HuH-7.5 (cell line): Measurements from ENCODE around the gene KLHL36.

Source experiments
- DNase-seq: peaks from one replicate; pipeline ENCODE4 v3.0.0; 2011; ENCODE audit warnings: low spot score

Gene KLHL36

DNA sequence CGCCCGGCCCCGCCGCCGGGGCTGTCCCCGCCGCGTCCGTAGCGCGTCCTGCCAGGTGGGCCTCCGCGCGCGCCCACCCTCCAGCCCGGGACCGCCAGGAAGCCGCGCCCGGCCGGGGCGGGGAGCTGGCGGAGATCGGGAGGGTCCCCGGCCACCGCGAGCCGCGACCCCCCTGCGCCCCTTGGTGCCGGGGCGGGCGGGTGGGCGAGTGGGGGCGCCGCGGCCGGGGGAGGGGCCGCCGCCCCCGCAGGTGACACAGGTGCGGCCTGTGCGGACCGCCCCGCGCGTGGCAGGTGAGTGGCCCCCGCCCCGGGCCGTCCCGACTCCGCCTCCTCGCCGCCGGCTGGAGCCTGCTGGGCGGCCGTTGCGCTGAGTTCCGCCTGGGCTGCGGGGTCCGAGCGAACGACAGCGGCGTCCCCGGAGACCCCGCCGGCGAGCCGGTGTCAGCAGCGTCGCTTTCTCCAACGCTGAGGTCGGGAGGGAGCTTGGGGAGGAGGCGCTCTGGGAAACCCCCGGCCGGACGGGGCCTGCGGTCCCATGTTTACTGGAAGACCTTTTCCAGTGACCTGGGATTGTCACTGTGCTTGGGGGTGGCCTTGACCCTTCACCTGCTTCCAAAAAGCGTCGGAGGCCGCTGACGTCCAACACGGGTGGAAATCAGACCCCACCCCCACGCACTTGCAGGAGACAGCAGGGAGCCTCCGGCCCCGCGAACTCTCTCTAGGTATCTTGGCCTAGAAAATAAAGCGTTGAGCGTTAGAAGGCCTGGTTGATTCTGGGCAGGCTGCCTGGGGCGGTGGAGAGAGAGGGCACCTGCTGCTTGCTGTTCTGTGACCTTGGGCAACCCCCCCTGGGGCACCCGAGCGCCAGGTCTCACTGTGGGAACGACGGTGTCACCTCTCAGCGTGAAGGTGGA lies 542 bp downstream of the KLHL36 start:
- peak; percentile 88 for DNase-seq

DNA sequence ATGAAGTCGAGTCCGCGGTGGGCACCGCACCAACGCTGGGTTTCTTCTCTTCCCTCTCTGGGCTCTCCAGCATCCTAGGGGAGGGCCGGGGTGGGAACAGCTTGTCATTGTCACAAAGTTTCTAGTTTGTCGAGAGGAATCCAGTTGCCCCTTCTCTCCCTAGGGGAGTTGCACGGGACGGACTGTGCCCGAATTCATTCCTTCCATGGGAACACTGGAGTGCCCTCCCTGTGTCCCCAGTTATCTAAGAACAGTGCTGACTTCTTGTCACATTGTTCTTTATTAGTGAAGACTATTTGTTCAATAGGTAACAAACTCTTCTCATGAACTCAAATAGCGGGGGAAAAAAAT lies 1.2 kb downstream of the KLHL36 start:
- no peak for DNase-seq

DNA sequence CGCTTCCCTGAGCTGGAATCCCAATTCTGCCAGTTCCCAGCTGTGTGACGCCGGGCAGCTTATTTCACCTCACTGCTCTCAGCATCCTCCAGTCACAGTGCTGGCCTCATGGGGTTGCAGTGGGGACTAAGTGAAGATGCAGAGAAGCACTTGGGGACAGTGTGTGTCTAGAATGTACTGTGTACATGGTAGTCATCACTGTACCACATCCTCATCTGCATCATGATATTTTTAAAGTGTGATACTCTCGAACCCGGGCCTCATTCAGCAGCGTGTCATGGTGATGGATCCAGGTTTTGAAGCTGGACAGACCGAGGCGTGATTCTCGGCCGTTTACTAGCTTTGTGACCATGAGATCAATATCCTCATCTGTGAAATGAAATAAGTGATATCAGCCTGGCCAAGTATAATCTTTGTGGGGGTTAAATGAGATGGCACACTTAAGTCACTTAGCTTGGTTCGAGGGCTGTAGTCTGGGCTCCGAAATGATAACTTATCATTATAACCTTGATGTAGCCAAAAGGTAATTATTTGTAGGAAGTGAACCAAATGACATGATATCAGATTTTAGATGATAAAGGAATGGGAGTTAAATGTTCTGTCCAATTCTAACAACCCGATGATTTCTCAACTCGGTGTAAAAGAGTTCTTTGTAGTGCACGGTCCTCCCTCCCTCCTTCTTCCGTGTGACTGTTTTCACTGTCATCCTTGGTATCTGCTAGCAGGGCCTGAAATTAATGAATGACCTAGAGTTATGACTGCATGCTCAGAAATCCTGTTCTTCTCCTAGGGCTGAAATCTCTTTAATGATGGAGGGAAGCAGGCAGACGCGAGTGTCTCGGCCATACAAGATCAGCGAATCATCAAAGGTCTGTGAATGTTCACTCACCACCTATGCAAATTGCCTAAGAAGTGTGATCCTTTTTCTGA lies 2.0 kb downstream of the KLHL36 start:
- DNase-seq: no peak

DNA sequence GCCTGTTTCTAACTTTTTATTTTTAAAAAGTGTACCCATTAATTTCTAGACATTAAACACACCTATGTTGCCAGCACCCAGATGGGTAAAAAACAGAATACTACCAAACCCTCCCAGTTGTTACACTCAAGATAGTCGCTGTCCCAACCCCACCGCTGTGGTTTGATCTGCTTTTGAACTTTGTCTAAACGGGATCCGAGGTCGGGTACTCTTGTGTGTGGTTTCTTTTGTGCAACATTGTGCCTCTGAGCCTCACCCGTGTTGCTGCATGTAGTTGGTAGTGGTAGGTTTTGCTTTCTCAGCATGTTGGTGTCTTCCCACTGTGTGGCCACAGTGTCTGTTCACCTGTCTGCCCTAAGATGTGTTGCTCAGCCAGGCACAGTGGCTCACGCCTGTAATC lies 4.3 kb downstream of the KLHL36 start:
- DNase-seq: no peak

DNA sequence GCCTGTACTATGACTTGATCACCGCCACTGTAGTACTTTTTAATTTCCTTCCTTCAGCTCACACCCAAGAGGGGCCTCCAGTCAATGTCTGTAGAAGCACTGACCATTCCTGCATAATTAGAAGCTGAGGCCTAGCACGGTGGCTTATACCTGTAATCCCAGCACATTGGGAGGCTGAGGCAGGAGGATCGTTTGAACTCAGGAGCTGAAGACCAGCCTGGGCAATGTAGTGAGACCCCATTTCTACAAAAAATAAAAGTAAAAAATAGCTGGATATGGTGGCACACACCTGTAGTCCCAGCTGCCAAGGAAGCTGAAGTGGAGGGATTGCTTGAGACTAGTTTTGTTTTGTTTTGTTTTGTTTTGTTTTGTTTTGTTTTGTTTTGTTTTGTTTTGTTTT lies 5.9 kb downstream of the KLHL36 start:
- DNase-seq: no peak

DNA sequence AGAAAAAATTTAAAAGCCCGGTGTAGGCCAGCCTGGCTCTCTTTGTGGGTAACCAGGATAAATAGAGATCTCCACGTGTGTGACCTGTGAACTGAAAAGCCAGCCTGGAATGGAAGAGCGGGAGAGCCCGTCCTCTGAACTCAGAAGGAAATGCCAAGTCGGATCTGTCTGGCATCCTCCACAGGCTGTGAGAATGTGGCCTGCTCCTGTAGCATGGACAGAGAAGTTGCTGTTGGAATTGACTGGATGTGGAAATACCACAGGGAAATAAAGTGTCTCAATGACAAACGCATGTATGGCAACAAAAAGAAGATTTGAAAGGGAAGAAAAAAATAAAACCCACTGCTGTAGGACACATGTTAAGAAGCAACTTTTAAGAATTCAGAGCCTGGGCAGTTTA lies 6.7 kb downstream of the KLHL36 start:
- no peak for DNase-seq

DNA sequence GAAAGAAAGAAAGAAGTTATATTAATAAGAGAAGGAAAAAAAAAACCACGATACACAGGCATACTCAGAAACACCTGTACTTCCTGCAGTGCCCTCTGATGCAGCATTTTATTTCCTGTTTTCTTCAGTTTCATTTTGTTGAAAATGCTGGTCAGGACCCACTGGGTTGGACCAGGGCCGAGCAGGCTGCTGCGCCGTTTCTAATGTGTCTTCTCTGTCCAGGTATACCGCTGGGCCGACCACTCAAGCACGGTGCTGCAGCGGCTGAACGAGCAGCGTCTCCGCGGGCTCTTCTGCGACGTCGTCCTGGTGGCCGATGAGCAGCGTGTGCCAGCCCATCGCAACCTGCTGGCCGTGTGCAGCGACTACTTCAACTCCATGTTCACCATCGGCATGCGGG lies 8.3 kb downstream of the KLHL36 start:
- no peak for DNase-seq

DNA sequence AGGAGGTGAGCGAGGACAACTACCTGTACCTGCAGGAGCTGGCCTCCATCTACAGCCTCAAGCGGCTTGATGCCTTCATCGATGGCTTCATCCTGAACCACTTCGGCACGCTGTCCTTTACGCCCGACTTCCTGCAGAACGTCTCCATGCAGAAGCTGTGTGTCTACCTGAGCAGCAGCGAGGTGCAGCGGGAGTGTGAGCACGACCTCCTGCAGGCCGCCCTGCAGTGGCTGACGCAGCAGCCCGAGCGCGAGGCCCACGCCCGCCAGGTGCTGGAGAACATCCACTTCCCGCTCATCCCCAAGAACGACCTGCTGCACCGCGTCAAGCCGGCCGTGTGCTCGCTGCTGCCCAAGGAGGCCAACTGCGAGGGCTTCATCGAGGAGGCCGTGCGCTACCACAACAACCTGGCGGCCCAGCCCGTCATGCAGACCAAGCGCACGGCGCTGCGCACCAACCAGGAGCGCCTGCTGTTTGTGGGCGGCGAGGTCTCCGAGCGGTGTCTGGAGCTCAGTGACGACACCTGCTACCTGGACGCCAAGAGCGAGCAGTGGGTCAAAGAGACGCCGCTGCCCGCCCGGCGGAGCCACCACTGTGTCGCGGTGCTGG lies 9.0 kb downstream of the KLHL36 start:
- no peak for DNase-seq

DNA sequence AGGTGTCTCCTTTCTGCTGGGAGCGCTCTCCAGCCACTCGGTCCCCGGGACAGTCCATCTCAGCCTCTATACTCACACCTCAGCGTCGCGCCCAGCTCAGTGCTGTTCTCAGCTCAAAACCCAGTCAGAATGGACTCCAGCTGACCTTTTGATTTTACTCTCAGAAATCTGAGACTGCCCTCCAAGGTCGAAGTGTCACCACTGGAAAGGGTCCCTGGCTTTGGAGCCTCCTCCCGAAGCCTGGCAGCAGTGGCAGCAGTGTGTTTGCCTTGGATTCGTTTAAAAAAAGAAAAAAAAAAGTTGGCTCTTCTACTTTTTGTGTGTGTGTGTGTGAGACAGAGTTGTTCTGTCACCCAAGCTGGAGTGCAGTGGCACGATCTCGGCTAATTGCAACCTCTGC lies 10.4 kb downstream of the KLHL36 start:
- DNase-seq: no peak

DNA sequence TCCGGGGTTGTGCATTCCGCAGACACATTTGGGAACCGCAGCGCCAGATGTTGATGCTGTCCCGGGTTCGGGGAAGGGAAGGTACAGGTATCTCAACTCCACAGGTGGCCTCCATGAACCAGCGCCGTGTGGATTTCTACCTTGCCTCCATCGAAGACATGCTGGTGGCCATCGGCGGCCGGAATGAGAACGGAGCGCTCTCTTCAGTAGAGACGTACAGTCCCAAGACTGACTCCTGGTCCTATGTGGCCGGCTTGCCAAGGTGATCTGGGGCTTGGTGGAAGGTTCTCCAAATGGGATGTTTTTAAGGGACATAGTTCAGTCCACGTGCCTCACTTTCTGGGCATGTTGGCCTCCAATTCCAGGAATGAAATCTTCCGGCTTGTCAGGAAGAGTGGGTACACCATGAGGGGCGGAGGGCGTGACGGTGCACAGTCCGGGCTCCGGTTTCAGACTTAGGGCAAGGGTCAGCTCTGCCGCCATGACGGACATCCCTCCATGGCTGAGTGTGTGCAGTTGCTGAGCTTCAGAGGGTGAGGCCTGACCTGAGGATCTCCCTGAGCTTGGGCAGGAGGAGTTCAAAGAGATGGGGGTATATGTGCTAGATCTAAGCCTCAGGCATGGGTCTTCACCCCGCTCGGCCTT lies 11.5 kb downstream of the KLHL36 start:
- no peak for DNase-seq

DNA sequence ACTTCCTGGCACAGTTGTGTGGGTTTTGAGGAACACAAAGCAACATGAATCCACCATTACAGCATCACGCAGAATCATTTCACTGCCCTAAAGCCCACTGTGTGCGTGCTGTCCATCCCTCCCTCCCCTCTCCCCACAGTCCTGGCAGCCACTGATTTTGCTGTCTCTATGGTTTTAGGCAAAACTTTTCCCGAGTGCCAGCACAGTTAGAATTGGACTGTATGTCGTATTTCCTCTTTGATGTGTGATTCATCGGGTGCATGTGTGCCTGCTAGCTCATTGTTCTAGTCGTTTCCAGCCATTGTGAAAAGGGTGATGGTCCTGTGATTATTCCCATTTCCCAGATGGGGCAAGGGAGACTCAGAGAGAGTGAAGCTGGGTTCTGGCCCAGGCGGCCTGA lies 12.7 kb downstream of the KLHL36 start:
- no peak for DNase-seq

DNA sequence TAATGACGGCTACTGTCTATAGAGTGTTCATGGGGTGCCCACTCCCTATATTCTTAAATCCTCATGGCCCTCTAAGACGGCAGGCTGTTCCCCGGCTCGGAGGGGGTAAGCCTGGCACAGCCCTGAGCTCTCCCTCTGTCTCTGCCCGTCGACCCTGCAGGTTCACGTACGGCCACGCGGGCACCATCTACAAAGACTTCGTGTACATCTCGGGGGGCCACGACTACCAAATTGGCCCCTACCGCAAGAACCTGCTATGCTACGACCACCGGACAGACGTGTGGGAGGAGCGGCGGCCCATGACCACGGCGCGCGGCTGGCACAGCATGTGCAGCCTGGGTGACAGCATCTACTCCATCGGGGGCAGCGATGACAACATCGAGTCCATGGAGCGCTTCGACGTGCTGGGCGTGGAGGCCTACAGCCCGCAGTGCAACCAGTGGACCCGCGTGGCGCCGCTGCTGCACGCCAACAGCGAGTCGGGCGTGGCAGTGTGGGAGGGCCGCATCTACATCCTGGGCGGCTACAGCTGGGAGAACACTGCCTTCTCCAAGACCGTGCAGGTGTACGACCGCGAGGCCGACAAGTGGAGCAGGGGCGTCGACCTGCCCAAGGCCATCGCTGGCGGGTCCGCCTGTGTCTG lies 13.2 kb downstream of the KLHL36 start:
- no peak for DNase-seq

DNA sequence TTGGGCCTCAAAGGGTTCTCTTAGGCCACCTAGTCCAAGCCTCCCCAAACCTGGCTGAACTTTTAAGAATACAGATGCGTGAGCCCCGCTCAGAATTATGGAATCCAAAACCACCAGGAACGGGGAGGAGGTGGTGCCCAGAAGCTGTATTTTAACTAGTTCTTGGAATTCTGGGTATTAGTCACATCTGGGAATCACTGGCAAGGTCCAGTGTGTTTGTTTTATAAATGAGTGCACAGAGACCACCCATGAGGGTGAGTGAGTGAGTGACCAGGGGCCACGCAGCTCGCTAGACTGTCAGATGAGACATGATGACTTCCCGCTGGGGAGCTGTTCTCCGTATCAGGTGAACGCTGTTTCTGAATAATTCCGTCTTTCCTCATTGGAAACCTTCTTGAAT lies 14.2 kb downstream of the KLHL36 start:
- DNase-seq: no peak

DNA sequence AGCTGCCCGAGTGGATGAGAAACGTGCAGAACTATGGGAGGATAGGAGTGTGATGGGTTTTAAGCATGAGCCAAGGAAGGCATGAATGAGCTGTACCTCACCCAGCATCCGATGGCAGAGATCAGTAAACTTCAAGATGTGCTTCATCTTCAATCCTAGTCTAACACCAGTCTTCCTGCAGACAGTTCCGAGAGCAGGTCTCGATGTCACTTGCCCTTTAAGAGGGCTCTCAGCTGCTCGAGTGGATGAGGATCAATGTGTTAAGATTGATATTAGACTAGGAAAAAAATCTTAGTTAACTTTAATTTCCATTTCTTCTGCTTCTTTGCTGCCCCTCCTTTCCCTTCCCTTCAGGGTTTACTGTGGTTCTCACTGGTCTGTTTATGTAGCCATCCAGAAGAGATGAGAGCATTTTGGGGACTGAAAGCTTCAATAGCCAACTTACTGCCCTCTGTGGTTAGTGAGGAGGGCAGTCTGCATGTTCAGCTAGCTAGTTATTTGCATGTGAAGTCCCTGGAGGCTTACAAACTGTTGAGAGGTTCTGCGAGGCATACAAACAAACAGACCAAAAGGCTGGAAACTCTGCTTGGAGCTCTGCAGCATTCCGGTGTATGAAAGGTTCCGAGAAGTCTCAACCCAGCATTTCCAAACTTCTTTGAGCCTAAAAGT lies 15.3 kb downstream of the KLHL36 start:
- no peak for DNase-seq

DNA sequence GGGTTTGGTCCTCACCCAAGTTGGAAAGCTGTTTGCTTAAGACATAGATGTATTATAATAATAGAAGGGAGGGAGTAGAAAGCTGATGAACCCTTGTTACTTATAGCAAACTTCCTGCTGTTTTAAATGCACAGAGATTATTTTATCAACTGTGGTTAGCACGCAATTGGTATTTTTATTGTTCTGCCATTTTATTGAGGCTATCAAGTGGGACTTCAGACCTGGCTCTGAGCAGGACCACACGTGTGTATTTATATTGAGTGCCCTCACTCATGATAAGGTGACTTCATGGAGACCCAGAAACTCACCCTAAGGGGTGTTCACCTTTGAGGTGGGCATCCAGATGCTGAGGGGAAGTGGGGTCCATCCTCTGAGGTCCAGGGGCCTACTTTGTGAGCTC lies 17.0 kb downstream of the KLHL36 start:
- no peak for DNase-seq

DNA sequence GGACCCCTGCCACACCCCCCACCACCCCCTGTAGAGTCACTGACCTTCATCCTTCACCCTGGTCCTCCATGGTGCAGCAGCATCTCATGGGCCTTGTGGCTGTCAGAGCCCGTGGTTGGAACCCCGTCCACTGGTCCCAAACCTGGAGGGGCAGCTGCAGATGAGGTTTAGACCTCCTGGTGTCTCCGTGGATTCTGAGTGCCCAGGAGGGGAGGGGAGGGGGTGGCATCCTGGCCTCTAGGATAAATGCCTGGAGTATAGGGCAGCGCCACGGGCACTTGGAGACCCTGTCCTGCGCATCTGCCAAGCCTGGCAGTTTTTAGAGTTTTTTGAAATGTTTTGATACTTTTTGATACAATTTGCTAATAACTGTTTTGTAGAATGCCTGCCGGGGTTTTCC lies 17.5 kb downstream of the KLHL36 start:
- no peak for DNase-seq

DNA sequence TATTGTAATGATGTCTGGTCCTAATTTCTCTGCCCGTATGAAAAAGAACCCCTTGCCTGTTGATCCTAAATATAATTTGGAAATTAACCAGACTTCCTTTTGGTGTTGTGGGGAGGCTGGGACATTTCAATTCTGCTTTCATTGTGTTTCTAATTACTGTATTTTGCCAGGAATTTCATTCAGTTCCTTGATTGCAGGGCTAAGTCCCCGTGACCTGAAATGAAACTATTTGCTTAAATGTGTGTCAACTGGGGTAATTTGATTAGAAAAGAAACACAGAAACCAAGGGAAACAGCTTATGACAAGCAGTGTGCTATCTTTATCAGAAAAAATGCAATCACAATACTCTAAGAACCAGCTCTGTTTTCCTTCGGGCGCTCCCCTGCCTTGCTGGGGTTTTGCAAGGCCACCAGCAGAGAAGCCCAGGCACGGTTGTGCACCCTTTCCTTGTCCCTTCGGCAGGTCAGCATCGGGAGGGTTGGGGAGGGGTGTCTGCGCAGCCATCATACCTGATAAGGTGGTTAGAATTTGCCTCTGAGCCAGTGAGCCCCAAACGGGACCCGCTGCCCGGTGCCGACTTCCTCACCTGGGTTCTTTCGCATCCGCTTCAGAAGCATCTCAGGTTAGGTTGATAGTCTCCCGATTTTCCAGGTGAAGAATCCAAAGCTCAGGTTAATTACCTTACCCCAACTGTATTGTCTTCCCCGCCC lies 19.4 kb downstream of the KLHL36 start:
- DNase-seq: no peak

DNA sequence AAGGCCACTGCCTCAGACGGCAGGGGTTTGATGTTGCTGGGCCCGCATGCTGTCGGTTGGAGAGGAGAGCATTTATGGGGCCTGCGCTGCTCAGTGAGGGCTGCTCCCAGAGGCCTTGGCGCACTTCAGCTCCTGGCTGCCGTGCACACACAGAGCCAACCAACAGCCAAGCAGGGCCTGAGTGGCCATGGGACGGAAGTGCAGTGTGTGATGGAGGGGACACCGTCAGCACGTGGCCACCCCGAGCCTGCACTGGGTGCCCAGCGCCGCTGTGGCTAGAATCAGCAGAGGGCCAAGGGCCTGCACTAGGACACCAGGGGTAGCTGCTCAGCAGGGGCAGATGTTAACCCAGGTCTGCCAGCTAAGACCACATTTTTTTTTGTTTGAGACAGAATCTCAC lies 21.8 kb downstream of the KLHL36 start:
- no peak for DNase-seq

DNA sequence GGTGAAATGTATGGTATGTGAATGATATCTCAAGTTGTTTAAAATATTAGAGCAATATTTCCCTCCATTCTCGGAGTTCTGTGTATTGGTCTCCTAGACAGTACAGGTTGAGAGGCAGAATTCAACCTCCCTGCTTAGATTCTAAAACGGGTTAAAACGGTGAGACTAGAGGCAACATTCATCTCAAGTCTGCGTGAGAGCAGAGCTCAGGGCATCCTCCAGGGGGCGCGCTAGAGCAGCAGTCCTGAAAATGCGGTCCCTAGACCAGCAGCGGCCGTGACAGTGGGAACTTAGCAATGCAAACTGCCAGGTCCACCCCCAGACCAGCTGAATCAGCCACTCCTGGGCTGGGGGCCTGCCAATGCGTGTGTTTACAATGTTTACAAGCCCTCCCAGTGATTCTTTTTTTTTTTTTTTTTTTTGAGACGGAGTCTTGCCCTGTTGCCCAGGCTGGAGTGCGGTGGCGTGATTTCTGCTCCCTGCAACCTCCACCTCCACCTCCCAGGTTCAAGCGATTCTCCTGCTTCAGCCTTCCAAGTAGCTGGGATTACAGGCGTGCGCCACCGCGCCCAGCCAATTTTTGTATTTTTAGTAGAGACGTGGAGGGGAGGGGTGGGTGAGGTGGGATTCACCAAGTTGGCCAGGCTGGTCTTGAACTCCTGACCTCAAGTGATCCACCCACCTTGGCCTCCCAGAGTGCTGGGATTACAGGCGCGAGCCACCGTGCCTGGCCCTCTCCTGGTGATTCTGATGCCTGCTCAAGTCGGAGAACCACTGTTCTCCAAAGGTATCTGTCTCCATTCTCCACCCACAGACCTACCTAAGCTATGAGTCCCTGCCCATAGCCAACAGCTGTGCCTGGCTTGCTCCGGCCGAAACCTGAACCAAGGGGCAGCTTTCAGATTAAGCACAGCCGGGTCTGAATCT lies 24.2 kb downstream of the KLHL36 start:
- peak; percentile 88 for DNase-seq

DNA sequence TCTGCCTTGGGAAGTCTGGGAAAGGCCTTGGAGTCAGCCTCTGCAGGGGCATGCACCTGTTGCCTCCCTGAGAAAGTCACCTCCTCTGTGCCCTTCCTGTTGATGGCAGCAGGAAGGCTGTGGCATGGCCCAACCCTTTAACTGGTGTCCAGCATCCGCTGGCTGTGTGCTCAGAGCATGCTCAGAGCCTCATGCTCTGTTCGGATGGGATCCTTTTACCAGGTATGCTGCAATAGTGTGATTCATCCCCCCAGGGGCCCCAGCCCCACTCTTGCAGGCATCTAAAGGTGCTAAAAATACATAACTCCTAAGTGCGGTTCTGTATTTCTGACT lies 24.9 kb downstream of the KLHL36 start:
- DNase-seq: no peak
